Left colon (tissue), 2 donors: ENCODE results near the gene RAB11A. TPM values are rescaled to one million over a fixed set of nuclear protein-coding genes. Genes with fewer than 3 reads are reported as not detected.

Experiments
- ATAC-seq: fragments of 200-7000 bp; cut with Tn5 transposase; one replicate; pipeline ENCODE4 v1.9.1; 2020; ENCODE audit warnings: mild to moderate bottlenecking, moderate library complexity
- DNase-seq, 2 donors: peaks; one replicate each; pipeline ENCODE4 v3.0.0-alpha.2; 2020
- intact Hi-C, 2 donors: fragments of 100-400 bp; cut with DNase I in 1 of 2; cut with micrococcal nuclease in 1 of 2; formaldehyde crosslinking; loops; one replicate each; pipeline versions ENCODE4 v1.11.2 to v1.14.0; 2022; cut with DNase I, micrococcal nuclease
- total RNA-seq, 2 donors: library from RNA; stranded (reverse); fragmentation: NEBNext Ultra II Directional; extraction: Animal tissue kit (Norgen Biotek cat#: 25700); gene quantifications; one replicate each; pipeline ENCODE4 v1.2.1, GENCODE V29; 2021
- donor health status: DM: no; HTN: no; CAD: no.
- donor health status: DM: yes; HTN: yes; CAD: no.

The RAB11A gene
- total RNA-seq, 2 donors from 2014 or later: 334 to 358 TPM

DNA sequence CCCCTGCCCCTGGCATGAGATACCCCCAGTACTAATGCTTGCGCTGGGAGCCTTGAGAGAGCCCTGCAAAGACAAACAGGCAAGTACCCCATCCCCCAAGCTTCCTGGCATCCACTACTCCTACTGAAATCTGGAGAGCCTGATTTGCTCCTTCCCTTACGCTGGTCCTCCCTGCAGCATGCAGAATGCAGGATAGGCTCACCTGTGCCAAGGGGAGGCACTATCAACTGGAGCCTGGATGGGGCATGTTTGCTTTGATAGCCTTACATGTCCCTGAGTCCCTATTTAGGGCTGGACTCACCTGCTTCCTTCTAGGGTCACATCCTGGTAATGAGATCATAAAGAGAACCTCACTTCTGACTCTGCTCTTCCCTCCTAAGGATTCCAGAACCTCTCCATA is 42.9 kb downstream of the RAB11A start:
- no peak for ATAC-seq
- intact Hi-C loops: no loop called here

DNA sequence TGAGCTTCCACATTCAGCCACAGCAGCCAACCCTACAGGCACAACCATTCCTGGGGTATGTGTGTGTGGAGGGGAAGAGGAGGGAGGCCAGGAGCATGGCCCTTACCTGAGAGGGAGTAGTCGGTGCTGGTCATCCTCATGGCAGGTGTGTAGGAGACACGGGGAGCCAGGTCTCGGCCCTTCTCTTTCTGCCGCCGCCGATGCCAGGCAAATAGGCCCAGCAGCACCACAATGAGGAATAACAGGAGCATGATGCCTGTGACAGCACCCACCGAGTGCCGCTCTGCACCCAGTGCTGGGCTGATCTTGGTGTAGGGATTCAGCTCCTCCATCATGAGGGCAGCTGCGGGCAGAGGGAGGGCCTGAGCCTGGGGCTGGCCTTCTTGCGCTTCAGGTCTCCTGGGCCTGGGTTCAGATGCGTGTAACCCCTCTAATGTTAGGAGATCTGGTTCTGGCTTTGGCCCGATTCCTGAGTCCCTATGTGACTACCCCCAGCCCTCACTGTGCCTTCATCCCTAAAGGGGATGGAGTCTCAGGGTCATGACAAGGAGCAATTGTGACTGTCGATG is 44.4 kb downstream of the RAB11A start:
- ATAC-seq (no peak), DNase-seq (no peak)
- intact Hi-C loops: no loop called here

More for the DNA sequence above, 42.9 kb downstream of the RAB11A start:
- no peak for DNase-seq

DNA sequence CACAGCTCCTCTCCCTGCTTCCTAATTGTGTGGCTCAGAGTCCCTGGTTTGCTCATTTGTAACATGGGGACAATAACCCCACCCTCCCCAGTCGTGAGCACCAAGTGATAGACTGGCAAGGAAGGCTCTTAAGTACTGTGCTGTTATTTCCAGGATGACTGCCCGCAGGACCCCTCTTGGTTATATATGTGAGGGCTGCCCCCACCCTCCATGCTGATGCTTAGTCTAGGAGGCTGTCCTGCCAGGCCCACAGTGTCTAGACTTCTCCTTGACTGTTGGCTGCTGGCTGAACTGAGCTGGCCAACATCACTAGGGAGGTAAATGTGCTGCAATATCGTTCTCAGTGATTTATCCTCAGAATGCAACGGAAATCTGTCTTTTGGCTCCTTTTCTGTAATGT is 45.1 kb downstream of the RAB11A start:
- DNase-seq (no peak), ATAC-seq (no peak)
- intact Hi-C loops: no loop called here

DNA sequence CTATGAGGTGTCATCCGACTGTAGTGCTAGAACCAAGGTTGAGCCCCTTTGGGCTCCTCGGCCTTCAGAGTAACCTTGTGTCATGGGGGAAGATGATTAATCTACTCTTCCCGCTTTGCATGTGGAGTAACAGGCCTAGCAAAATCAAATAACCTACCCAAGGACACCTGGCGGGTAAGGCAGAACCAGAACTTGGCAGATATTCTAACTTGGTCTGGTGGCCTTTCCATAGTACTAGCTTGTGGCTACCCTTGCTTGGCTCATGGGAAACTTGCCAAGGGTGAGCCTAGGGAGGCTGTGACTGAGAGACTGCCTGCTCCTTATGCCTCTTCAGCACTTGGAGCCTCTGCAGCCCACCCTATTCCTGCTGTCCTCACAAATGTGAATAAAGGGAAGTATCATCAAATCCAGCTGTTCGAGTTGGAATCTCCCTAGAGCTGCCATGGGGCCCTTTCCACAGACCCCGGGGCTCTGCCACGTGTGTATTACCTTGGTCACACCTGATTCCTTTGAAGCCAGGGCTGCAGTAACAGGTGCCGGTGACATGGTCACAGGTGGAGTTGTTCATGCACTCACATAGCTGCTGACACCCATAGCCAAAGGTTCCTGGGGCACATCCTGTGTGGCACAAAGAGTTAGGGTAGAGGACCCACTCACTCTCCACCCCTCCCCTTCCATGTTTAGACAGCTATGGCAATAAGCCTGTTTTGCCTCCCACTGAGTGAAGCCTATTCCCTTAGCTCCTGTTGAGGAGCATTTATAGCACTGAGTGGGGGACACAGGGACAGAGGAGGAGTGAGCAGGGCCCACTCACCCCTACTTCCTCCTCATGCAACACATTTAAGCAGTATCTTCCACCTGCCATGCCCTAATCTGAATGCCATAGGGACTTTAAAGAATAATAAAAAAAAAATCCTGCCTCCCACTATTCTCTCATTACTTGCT is 46.0 kb downstream of the RAB11A start:
- ATAC-seq (no peak), DNase-seq (no peak)
- intact Hi-C loops: no loop called here

DNA sequence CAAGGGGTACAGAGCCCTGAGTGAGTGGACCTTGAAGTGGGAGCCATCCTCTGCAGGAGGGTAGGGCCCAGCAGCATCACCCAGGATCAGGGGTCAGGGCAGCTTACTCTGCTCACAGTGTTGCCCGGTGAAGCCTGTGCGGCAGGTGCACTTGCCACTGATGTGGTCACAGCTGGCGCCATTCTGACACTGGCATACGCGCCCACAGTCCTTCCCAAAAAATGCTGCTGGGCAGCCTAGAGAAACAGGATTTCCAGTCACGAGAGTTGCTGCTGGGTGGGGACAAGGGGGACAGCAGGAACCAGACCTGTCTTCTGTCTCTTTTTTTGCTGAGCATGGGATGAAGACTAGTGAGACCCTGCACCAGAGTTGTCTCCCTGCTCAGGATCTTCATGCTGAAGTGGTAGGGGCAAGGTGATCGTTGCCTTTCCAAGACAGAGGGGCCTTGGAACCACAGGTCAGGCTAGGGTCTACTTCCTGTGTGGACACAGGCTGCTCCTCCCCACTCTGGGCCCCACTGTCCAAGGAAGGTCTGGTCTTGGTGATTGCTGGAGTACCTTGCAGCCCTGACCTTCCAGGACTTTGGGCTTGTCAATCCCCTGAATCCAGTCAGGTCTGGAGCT is 46.9 kb downstream of the RAB11A start:
- ATAC-seq (no peak), DNase-seq (no peak)
- intact Hi-C loops: no loop called here

DNA sequence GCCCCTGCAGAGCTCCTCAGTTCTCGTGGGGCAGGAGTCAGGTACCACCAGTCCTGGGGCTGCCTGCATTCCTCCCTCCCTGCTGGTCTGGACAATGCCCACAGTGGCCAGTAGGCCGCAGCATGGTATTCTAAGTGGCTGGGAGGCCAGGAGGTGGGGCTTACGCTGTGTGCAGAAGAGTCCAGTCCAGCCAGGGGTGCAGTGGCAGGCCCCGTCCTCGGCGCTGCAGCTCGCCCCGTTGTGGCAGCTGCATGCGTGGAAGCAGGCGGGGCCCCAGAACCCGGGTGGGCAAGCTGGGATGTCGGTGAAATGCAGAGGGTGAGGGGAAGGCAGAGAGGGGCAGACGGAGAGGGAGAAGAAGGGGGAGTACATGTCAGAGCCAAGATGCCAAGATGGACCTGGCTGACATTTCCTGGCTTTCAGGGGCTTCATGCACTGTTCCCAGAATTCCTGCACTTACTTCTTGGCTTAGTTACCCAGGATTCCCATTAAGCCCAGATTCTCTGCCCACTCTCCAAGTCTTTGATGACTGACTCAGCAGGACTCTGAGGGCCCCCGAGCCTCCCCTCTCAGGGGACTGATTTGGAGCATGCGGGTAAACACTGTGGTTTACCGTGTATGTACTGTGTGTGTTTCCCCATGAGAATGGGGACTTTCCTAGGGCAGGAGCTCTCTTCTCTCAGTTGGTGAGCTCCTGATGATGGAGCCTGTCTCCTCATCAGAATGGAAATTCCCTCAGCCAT is 47.5 kb downstream of the RAB11A start:
- intact Hi-C loops: no loop called here
- DNase-seq (peak in 1 of 2 donors; percentile 37), ATAC-seq (peak; percentile 80)

DNA sequence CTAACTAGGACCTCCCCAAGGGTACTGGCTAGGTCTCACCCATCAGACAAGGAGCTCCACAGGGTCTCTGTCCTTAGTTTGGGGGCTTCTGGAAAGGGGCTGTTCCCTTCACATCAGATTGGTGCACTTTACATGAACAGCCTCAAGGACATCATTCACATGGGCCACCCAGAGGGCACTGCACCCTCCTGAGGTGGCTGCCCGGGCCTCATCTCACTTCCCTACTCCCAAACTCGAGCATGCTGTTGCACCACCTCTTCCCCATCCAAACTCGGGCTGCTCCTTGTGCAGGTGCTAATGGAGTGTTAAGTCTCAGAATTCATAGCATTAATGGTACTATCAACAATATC is 48.1 kb downstream of the RAB11A start:
- intact Hi-C loops: no loop called here
- DNase-seq: no peak
- no peak for ATAC-seq

DNA sequence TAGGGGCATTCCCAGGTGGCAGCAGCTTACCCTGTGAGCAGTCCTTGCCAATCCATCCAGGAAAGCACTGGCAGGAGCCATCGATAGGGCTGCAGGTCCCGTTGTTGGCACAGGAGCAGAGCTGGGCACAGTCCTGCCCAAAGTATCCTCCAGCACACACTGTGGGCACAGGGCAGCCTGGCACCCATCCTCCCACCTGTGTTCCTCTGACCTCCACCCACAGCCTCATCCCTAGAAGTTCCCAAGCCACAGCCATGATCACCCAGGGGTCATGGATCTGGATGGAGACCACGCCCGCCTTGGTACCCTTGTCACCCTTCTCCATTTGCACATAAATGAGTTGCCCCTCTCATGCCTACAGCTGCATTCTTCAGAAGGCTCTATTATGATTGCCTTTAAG is 48.6 kb downstream of the RAB11A start:
- ATAC-seq: no peak
- intact Hi-C loops: no loop called here
- no peak for DNase-seq

DNA sequence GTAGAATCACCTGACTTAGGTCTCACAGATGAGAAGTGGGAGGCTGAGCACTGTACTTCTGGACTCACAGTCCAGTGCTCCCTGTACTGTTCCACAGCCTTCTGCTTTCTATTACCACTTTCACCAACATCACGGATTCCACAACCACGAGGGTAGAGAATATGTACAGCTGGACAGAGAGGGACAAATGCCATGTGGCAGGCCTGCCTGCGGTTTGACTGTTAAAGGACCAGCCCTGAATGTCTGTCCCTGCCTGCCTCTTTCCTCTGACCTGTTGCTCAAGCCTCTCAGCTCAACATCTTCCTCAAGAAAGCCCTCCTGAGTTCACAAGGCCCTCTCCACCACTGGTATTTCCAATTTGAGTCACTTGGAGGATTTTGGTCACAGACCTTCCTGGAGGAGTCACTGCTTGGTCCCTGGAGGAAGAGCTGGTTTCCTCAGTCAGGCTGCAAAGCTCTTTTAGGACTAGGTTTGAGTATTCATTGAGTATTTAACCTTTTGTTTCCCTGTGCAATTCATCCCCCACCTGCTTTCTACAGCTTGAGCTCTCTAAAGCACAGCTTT is 49.1 kb downstream of the RAB11A start:
- intact Hi-C loops: no loop called here
- ATAC-seq: no peak
- DNase-seq: no peak

DNA sequence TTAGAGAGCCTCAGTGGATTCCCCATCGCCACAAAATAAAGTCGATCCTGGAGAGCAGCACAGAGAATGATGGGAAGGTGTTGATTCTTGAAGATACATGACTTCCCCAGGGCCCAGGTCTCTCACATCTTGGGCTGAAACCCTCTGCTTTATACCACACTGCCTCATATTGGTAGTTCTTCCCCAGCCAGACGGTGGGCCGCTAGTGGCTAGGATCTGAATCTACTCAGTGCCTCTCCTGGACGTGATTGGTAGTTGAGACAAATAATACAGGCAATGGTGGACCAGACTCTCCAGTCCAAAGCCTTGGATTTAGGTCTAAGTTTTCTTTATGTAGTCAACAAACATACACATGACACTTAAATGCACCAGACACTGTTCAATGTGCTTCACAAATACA is 49.7 kb downstream of the RAB11A start:
- ATAC-seq (no peak), DNase-seq (no peak)
- intact Hi-C loops: no loop called here

DNA sequence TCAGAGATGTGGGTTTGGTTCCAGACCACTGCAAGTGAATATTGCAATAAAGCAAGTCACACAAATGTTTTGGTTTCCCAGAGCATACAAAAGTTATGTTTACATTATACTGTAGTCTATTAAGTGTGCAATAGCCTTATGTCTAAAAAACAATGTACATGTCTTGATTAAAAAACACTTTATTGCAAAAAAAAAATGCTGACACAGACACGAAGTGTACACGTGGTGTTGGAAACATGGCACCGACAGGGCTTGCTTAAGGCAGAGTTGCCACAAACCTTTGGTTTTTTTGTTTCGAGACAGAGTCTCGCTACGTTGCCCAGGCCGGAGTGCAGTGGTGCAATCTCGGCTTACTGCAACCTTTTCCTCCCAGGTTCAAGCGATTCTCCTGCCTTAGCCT is 50.1 kb downstream of the RAB11A start:
- DNase-seq: no peak
- intact Hi-C loops: no loop called here
- no peak for ATAC-seq

DNA sequence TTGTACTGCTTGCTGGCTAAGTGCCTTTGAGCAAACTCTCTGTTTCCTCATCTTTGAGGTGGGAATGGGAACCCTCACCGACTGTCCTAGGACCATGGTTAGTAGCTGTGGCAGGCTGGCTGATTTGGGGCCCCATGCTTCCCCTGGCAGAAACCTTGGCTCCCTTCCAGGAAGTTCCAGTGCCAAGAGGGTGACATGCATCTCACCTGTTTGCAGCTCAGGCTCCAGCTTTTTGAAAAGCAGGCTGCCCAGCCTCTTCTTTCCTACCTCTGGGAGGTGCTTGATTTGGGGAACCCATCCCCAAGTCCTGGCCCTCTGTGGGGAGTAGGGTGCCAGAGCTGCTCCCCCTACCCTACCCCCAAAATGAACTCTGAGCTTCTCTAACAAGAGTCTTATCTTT is 50.8 kb downstream of the RAB11A start:
- no peak for ATAC-seq
- intact Hi-C loops: loop anchor here in 1 of 2 donors (10.0 kb wide), 1 partner anchor 355 kb away; no protein-coding TSS in a partner anchor
- DNase-seq: no peak

DNA sequence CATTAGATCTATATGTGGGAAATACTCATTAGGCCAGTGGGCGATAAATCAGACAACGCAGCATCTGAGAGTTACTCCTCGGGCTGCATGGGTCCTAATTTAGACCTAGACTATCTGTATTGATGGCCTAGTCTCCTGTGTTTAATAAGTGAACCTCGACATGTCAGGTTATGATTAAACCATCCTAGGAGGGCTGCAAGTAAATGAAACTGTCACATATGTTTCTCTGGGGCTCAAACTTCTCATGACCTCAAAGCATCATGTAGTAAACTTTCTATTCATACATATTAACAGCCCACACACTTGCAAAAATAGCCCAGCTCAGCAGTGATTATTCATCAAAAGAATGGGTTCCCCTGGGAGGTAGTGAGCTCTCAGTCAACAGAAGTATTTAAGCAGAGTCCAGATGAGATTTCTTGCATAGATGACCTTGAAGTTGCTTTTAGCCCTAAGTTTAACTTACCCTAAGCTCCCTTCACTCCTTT is 51.6 kb downstream of the RAB11A start:
- intact Hi-C loops: loop anchor here in 1 of 2 donors (10.0 kb wide), 1 partner anchor 354 kb away; no protein-coding TSS in a partner anchor

DNA sequence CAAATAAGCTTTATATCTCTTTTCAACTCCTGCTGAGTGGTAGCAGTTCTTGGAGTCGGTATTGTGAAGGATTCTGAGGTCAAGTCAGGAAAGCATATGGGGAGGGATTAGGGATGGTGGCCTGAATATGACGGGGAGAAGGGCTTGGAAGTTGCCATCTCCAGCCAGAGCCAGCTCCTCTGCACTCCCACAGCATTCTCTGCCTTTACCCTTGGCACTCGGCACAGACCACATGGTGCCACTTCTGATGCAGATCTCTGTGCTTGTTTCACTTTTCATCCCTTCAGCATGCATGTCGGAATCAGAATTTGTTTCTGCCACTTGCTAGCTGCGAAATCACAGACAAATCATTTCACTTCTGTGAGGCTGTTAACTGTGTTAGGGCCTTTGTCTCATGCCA is 52.5 kb downstream of the RAB11A start:
- ATAC-seq: no peak
- DNase-seq: no peak
- intact Hi-C loops: loop anchor here in 1 of 2 donors (10.0 kb wide), 1 partner anchor 353 kb away; no protein-coding TSS in a partner anchor

More for the DNA sequence above, 51.6 kb downstream of the RAB11A start:
- DNase-seq (no peak), ATAC-seq (no peak)

DNA sequence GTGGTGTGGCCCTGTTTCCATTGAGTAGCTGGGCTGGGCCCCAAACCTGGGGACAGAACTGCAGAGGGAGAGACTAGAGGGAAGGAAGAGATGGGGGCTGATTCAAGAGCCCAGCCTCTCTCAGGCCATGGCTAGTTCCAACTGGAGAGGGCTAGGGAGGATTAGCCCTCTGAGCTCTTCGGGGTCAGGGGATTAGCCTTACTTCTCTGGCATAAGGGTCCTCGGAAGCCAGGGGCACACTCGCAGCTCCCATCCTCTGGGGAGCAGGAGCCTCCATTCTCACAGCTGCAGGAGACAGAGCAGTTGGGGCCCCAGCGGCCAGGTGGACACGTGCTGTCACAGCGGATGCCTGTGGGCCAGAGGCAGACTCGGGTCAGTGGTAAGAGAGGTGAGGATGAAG is 53.3 kb downstream of the RAB11A start:
- intact Hi-C loops: loop anchor here in 1 of 2 donors (10.0 kb wide), 1 partner anchor 352 kb away; no protein-coding TSS in a partner anchor
- no peak for ATAC-seq
- no peak for DNase-seq

DNA sequence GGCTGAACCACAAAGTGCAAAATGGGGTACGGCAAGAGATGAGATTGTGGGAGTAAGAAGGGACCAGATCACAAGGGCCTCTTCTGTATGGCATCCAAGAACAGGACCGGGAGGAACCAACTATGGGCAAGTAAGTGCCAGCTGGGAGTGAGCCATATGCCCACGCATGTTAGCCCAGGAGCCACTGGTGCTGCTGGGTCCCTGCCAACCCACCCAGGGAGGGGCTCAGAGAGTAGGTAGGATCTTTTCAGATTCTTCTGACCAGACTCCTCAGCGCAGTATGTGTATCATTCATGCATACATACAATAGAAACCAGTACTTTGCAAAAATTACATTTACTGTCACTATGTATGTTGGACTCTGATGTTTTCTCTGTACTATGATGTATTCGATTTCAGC is 54.0 kb downstream of the RAB11A start:
- intact Hi-C loops: loop anchor here in 1 of 2 donors (10.0 kb wide), 1 partner anchor 352 kb away; no protein-coding TSS in a partner anchor
- DNase-seq (no peak), ATAC-seq (no peak)

DNA sequence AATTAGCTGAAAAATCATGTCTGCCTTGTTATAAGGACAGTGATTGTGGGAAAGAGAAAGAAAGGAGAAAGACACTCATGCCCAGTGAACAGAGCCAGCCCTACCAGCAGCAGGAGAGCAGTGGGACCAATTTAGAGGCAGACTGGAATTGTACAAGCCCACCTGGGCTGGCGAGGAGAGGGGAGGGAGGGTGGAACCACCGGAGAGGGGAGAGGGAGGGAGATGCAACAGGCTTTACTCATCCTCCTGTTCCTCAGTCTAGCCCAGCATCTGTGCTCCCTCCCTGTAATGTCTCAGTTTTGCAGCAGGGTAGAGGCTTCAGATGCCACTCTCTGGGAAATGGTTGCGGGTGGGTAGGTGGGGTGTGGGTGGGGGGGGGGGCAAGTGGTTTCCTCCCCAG is 54.7 kb downstream of the RAB11A start:
- DNase-seq: no peak
- no peak for ATAC-seq
- intact Hi-C loops: loop anchor here in 1 of 2 donors (10.0 kb wide), 1 partner anchor 351 kb away; no protein-coding TSS in a partner anchor

DNA sequence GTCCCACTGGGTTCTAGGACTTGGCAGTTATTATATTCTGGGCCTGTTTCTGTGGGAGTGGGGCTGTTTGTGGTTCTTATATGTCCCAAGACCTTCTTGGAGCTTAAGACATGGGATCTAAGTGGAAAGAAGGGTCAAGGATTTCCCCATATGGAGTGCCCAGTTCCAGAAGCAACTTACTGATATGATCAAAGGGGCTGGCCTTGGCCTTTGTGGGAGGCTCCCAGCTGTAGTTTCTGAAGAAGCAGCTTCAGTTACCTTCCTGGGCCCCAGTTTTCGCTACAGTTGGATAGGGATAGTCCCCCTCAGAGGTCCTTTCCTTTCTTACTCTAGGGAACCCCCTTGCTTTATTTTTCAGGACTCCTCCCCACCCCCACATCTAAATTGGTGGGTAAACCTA is 56.0 kb downstream of the RAB11A start:
- intact Hi-C loops: loop anchor here in 1 of 2 donors (10.0 kb wide), 1 partner anchor 349 kb away; no protein-coding TSS in a partner anchor
- no peak for DNase-seq
- no peak for ATAC-seq
